Keratinocyte (primary cell): ENCODE measurements around the gene ZNG1C.
"Not testable (repeated sequence)": the region's sequence is repeated elsewhere in the genome, so short reads cannot be mapped to it uniquely, and the experiment has no call there.

ENCODE experiments used
- EZH2 ChIP-seq: IDR thresholded peaks from one replicate; pipeline ENCODE4 v1.6.1; 2012; ENCODE audit warnings: inconsistent platforms, mild to moderate bottlenecking, low read length, moderate library complexity
- TF ChIP-seq, protein P1 (sequence below), 3 experiments: IDR thresholded peaks in 1 of 3; conservative IDR thresholded peaks in 1 of 3; optimal IDR thresholded peaks in 1 of 3; 2 replicates in 2 of 3; 3 replicates in 1 of 3; pipeline versions ENCODE3 to v1.5.1; 2011; ENCODE audit warnings: low read length in 3 of 3, mild to moderate bottlenecking in 3 of 3, moderate library complexity in 2 of 3, control low read depth in 1 of 3, inconsistent platforms in 1 of 3; ENCODE audit not compliant: insufficient read depth in 2 of 3; ENCODE audit errors: extremely low read depth in 1 of 3

DNA sequence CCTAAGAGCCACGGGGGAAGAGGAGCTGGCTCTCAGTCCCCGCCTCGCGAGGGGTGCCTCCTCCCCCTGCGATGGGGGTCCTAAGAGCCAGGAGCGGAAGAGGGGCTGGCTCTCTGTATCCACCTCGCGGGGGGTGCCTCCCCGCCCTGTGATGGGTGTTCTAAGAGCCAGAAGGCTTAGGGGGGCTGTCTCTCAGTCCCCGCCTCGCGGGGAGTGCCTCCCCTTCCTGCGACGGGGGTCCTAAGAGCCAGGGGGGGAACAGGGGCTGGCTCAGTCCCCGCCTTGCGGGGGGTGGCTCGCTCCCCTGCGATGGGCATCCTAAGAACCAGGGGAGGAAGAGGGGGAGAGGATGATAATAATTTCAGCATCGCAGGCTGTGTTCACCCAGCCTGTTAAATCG, 82.7 kb downstream of the ZNG1C start:
- TF ChIP-seq, protein P1, sequence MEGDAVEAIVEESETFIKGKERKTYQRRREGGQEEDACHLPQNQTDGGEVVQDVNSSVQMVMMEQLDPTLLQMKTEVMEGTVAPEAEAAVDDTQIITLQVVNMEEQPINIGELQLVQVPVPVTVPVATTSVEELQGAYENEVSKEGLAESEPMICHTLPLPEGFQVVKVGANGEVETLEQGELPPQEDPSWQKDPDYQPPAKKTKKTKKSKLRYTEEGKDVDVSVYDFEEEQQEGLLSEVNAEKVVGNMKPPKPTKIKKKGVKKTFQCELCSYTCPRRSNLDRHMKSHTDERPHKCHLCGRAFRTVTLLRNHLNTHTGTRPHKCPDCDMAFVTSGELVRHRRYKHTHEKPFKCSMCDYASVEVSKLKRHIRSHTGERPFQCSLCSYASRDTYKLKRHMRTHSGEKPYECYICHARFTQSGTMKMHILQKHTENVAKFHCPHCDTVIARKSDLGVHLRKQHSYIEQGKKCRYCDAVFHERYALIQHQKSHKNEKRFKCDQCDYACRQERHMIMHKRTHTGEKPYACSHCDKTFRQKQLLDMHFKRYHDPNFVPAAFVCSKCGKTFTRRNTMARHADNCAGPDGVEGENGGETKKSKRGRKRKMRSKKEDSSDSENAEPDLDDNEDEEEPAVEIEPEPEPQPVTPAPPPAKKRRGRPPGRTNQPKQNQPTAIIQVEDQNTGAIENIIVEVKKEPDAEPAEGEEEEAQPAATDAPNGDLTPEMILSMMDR (optimal IDR thresholded peaks at IDR 0.05 in 1 of 3, IDR thresholded peaks at IDR 0.05 in 1 of 3, conservative IDR thresholded peaks at IDR 0.05 in 1 of 3; ENCODE audit: extremely low read depth in 1 of 3, insufficient read depth in 2 of 3, low read length in 3 of 3), result not testable (repeated sequence)
- not testable (repeated sequence) for TF ChIP-seq EZH2
